HG02610 (cell line): ENCODE results near the gene MYH10.

Source experiments
- ATAC-seq: cut with Tn5 transposase; IDR thresholded peaks from one replicate; pipeline ENCODE4 v1.9.1; 2021; ENCODE audit warnings: mild to moderate bottlenecking, moderate library complexity; ENCODE audit not compliant: unreplicated experiment

The MYH10 gene

DNA sequence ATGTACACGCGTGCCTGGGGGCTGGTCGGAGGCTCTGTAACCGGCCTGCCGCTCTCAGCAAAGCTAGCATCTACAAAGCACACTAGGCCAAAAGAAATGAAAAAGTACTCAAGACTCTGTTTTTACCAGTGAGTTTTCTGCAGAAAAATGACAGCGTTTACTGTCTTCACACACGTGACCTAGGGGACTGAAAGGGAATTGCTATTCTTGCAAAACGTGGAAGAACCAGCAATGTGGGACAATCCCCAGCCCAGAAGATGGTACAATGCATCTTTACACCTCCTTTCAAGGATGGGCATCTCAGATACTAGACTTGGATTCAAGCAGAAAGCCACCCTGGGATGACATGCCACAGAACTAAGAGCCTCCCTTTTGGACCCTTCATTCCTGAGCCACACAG, 153.4 kb downstream of the MYH10 start:
- no peak for ATAC-seq

GRCh38 chr17:8476741-8477140, 153.8 kb downstream of the MYH10 start:
- no peak for ATAC-seq

GRCh38 chr17:8475781-8476180, 154.7 kb downstream of the MYH10 start:
- no peak for ATAC-seq

DNA sequence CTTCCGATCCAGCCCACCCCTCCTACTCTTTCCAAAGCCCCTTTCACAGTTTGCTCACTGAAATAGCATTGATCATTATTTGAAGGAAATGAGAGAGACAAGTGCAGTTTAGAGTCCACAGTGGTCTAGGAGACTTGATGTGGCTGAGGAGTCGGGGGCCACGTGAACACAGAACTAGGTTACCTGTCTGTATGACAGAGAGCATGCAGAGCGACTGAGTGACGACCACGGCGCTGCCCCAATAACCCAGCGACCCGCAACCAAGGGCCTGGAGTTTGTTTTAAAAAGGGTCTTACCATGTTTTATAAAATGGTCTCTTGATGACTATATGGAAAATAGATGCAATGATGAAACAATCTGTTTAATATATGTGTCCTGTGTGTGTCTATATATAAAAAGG, 155.3 kb downstream of the MYH10 start:
- ATAC-seq = no peak

DNA sequence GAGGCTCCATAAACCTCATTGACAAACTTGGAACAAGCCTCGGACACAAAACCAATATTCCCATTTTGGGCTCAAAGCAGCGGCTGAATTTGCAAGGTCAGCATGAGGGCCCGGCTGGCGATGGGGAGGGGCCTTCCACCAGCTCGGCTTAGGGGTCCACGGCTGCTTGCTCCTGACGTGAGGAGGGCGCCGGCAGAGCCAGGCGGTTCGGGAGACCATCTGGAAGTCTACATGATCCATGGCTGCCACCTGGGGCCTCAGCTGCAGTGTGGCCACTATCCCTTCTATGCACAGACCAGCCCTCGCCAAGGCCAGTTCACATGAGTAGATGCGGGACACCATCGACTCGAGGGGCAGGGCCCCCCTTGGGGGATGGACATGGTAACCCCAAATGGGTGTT, 155.7 kb downstream of the MYH10 start:
- no peak for ATAC-seq

GRCh38 chr17:8473451-8474192, 156.9 kb downstream of the MYH10 start:
- no peak for ATAC-seq

DNA sequence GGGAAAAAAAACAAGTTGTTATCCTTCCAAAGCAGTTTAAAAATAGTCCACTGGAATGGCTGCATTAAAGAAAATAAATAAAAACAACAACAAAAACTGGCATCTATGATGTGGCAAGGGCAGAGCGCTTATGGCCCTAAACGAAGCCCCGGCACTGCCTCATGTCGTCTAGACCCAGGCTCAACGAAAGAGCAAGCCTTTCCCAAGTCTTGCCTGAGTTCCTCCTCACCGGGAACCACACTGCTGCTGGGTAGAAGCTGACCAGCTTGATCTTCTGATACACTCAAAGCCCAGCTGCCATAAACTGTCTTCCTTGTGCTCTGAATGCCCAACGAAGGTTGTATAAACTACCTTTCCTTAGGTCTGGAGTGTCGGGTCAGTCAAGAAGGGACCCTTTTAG, 157.9 kb downstream of the MYH10 start:
- no peak for ATAC-seq

DNA sequence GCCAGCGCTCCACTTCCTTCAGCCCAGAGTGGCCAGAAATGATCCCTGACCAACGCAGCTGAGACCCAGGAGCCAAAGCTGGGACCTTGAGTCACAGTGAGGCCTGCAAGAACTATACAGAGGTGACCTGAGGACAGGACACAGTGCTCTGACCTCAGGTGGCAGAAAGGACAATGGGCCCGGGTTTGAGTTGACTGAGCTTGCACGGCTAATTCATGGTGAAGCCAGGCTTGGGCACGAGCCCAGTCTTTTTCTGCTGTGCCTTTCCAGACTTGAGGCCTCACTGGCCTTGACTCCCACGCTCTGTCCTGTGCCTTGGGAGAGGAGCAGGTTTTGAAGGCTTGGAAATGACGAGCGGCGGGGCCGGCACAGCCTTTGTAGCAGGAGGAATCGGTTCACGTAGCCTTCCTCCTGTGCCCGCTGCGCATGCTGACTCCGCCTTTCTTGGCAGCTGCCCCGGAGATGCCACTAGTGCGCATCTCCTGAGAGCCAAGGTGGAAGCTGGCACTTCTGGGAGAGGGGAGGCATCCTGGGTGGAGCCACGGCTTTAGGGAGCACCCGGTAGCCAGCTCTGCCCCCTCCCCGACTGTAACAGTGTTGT, 160.0 kb downstream of the MYH10 start:
- no peak for ATAC-seq

GRCh38 chr17:8469964-8470363, 160.6 kb downstream of the MYH10 start:
- ATAC-seq = no peak

GRCh38 chr17:8468980-8469379, 161.5 kb downstream of the MYH10 start:
- no peak for ATAC-seq

- no peak for ATAC-seq
These were observed 162.4 kb downstream of the MYH10 start for GRCh38 chr17:8468127-8468526.

GRCh38 chr17:8467527-8467926, 163.0 kb downstream of the MYH10 start:
- no peak for ATAC-seq

DNA sequence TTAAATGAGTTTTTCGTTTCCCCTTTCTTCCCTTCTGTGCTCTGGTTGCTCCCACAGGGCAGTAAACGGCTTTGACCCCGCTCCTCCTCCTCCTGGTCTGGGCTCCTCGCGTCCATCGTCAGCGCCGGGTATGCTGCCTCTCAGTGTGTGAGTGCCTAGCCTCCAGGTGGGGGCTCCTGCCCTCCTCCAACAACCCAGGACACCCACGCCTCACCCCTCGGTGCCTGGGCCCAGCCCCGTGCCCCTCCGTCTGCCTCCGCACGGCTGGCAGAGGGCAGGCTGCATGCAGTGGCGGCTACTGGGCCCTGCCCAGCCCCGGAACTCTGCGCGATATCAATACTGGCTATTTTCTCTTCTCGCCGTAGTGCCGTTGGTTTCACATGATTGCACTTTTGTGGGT, 163.7 kb downstream of the MYH10 start:
- ATAC-seq = no peak

GRCh38 chr17:8466456-8466855, 164.1 kb downstream of the MYH10 start:
- ATAC-seq = no peak

GRCh38 chr17:8465759-8466158, 164.8 kb downstream of the MYH10 start:
- no peak for ATAC-seq

- no peak for ATAC-seq
These were observed 165.2 kb downstream of the MYH10 start for GRCh38 chr17:8465356-8465755.

GRCh38 chr17:8464941-8465340, 165.6 kb downstream of the MYH10 start:
- no peak for ATAC-seq

- no peak for ATAC-seq
These were observed 167.4 kb downstream of the MYH10 start for GRCh38 chr17:8463099-8463498.

GRCh38 chr17:8462564-8462963, 168.0 kb downstream of the MYH10 start:
- ATAC-seq = no peak

DNA sequence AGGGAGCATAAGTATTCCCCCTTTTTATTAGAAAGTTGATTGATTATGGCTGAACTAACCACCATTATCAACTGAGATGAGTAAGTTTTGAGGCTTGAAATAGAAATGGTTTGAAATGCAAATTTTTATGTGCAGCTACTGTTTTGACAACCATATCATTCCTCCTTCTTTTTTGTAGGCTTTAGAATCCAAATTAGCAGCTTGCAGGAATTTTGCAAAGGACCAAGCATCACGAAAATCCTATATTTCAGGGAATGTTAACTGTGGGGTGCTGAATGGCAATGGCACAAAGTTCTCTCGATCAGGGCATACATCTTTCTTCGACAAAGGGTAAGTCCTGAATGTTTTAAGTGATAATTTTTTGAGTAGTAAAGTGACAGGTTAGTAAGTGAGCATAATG, 170.7 kb downstream of the MYH10 start:
- no peak for ATAC-seq

- no peak for ATAC-seq
These were observed 171.4 kb downstream of the MYH10 start for GRCh38 chr17:8459107-8459506.

DNA sequence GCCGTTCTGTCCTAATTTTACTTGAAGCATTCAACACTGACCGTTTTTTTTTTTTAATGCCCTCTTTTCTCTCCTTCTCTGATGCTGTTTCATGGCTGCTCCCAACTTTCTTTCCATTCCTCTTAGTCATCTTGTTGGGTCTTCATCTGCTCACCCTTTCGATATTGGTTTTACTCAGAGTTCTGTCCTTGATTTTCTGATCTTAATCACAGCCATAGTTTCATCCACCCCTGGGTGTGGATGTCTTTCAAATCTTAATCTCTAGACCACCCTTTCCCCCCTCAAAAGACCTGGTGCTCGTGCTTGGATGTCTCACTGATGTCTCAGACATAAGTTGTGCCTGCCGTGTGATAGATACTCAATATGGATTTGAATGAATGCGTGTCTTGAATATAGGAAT, 172.4 kb downstream of the MYH10 start:
- ATAC-seq = no peak

- no peak for ATAC-seq
These were observed 174.8 kb downstream of the MYH10 start for GRCh38 chr17:8455665-8456209.
